GM12878 (cell line): Measurements from ENCODE around the gene GIGYF1. TPM values are rescaled to one million over a fixed set of nuclear protein-coding genes. Genes with fewer than 3 reads are reported as not detected.

Experiments used
- ATAC-seq: fragments of 200-7000 bp; cut with Tn5 transposase; 3 replicates; pipeline ENCODE4 v1.9.1; 2020; ENCODE audit warnings: mild to moderate bottlenecking, moderate library complexity
- BruUV-seq: library from RNA; stranded (reverse); fragments of 400-500 nt; replicated peaks from 2 replicates; lab custom pipeline; 2021; lab: Mats Ljungman, UMichigan
- CTCF ChIA-PET: fragments of 300-600 bp; sonication (Branson Sonifier 250); formaldehyde crosslinking; extraction: SDS; loops from one replicate; lab custom pipeline; 2021; ENCODE audit warnings: inconsistent platforms; lab: Yijun Ruan, JAX
- POLR2A ChIA-PET: fragments of 350-600 bp; formaldehyde crosslinking; extraction: SDS; loops from one replicate; lab custom pipeline; 2021; ENCODE audit warnings: inconsistent platforms; lab: Charles Lee
- RAD21 ChIA-PET: fragments of 300-600 bp; sonication (Branson Sonifier 250); formaldehyde crosslinking; loops from one replicate; lab custom pipeline; 2023; ENCODE audit warnings: antibody characterized with exemption; ENCODE audit not compliant: unreplicated experiment; lab: Charles Lee
- SMC1A ChIA-PET: fragments of 300-600 bp; sonication (Branson Sonifier 250); formaldehyde crosslinking; loops from one replicate; lab custom pipeline; 2023; ENCODE audit not compliant: unreplicated experiment, uncharacterized antibody; lab: Charles Lee
- DNase-seq: peaks from one replicate; pipeline ENCODE4 v3.0.0-alpha.2; 2011; ENCODE audit warnings: low read depth, low spot score
- FAIRE-seq: peaks from 3 replicates; lab custom pipeline; 2011; peaks lifted over from hg19 to GRCh38; lab: Jason Lieb, UNC
- H2AFZ ChIP-seq: 2 replicates; pipeline ENCODE4 v1.6.0; 2011; ENCODE audit warnings: low read depth, low read length, control low read depth; ENCODE audit not compliant: control insufficient read depth
- H3K27ac ChIP-seq: 2 replicates; pipeline ENCODE4 v1.5.1; 2011; ENCODE audit warnings: control low read depth; ENCODE audit not compliant: control insufficient read depth, insufficient read depth
- H3K27me3 ChIP-seq, 2 experiments: replicated peaks in 1 of 2; 2 replicates each; pipeline versions ENCODE4 v1.6.0 to v1.6.1; 2011; ENCODE audit warnings: low read length in 1 of 2; ENCODE audit not compliant: control insufficient read depth in 2 of 2, insufficient read depth in 2 of 2
- H3K36me3 ChIP-seq, 2 experiments: 2 replicates each; pipeline ENCODE4 v1.5.1; 2011; ENCODE audit warnings: low read length in 1 of 2; ENCODE audit not compliant: control insufficient read depth in 2 of 2, insufficient read depth in 2 of 2
- H3K4me1 ChIP-seq: 2 replicates; pipeline ENCODE4 v1.6.1; 2011; ENCODE audit warnings: mild to moderate bottlenecking, low read length, moderate library complexity, mixed read lengths; ENCODE audit not compliant: control insufficient read depth, insufficient read depth
- H3K4me2 ChIP-seq: 2 replicates; pipeline ENCODE4 v1.6.0; 2011; ENCODE audit warnings: control low read depth; ENCODE audit not compliant: control insufficient read depth, insufficient read depth
- H3K4me3 ChIP-seq: fragments of 200-600 bp; sonication (generic); 2 replicates; pipeline ENCODE4 v1.5.1; 2016
- H3K79me2 ChIP-seq: 2 replicates; pipeline ENCODE4 v1.6.0; 2011; ENCODE audit warnings: low read length; ENCODE audit not compliant: control insufficient read depth, insufficient read depth
- H3K9ac ChIP-seq: 2 replicates; pipeline ENCODE4 v1.8.0; 2011; ENCODE audit warnings: low read length, control low read depth, mixed read lengths; ENCODE audit not compliant: control insufficient read depth, insufficient read depth
- H3K9me3 ChIP-seq: replicated peaks from 3 replicates; pipeline ENCODE4 v1.5.1; 2011; ENCODE audit warnings: mild to moderate bottlenecking, low read length; ENCODE audit not compliant: control insufficient read depth, insufficient read depth
- H4K20me1 ChIP-seq: 2 replicates; pipeline ENCODE4 v1.6.0; 2011; ENCODE audit not compliant: control insufficient read depth, insufficient read depth
- BMI1 ChIP-seq: fragments of 450-650 bp; IDR thresholded peaks from 2 replicates; pipeline ENCODE4 v1.6.1; 2016; ENCODE audit warnings: mild to moderate bottlenecking, moderate library complexity, borderline replicate concordance
- CBX3 ChIP-seq: fragments of 200-600 bp; sonication (generic); IDR thresholded peaks from 2 replicates; pipeline ENCODE4 v1.6.1; 2016; ENCODE audit warnings: low read depth, borderline replicate concordance
- CREB1 ChIP-seq: IDR thresholded peaks from 2 replicates; pipeline ENCODE4 v1.6.1; 2012; ENCODE audit warnings: low read depth, mild to moderate bottlenecking, inconsistent platforms
- FOXM1 ChIP-seq: IDR thresholded peaks from 2 replicates; pipeline ENCODE4 v1.6.1; 2012; ENCODE audit warnings: low read depth, mild to moderate bottlenecking, inconsistent platforms, low read length, moderate library complexity
- GABPA ChIP-seq: IDR thresholded peaks from 2 replicates; pipeline ENCODE4 v1.6.1; 2014; ENCODE audit warnings: antibody characterized with exemption, low read depth, mild to moderate bottlenecking, inconsistent platforms
- GATAD2B ChIP-seq: fragments of 450-650 bp; conservative IDR thresholded peaks from 2 replicates; pipeline ENCODE4 v1.6.1; 2017; ENCODE audit warnings: low read depth, mild to moderate bottlenecking, moderate library complexity
- KDM1A ChIP-seq: fragments of 200-600 bp; sonication (generic); IDR thresholded peaks from 2 replicates; pipeline ENCODE4 v1.6.1; 2016; ENCODE audit warnings: borderline replicate concordance
- MTA2 ChIP-seq: fragments of 450-650 bp; IDR thresholded peaks from 2 replicates; pipeline ENCODE4 v1.6.1; 2016; ENCODE audit warnings: low read depth, mild to moderate bottlenecking, moderate library complexity
- MXI1 ChIP-seq: fragments of 150-350 bp; IDR thresholded peaks from 2 replicates; pipeline ENCODE4 v1.6.1; 2011; ENCODE audit warnings: low read depth, mild to moderate bottlenecking, inconsistent platforms, low read length, improper control_type of control experiment
- NFYB ChIP-seq: IDR thresholded peaks from 2 replicates; pipeline ENCODE4 v1.6.1; 2011; ENCODE audit warnings: low read depth, mild to moderate bottlenecking, low read length, improper control_type of control experiment, moderate library complexity; ENCODE audit not compliant: insufficient read depth
- PRDM15 ChIP-seq: fragments of 450-650 bp; formaldehyde crosslinking; IDR thresholded peaks from 2 replicates; pipeline ENCODE4 v1.4.0; 2020; ENCODE audit warnings: mild to moderate bottlenecking, moderate library complexity
- RCOR1 ChIP-seq: conservative IDR thresholded peaks from 2 replicates; pipeline ENCODE4 v1.6.1; 2012; ENCODE audit warnings: low read depth, low read length, improper control_type of control experiment
- TARDBP ChIP-seq: IDR thresholded peaks from 2 replicates; pipeline ENCODE4 v1.6.1; 2016; ENCODE audit warnings: borderline replicate concordance
- ZBED1 ChIP-seq: IDR thresholded peaks from 2 replicates; pipeline ENCODE4 v1.6.1; 2016; ENCODE audit warnings: borderline replicate concordance
- WGBS: methylation state at CpG from one replicate; pipeline ENCODE4 v1.1.6; 2016; ENCODE audit warnings: low lambda C conversion rate; ENCODE audit not compliant: insufficient replicate concordance, insufficient coverage; ENCODE audit errors: missing lambda C conversion rate; 5-methylcytosine and 5-hydroxymethylcytosine counted together
- in situ Hi-C: fragments of 300-500 bp; cut with MboI; formaldehyde crosslinking; loops from 9 replicates; pipeline ENCODE4 v1.14.3; 2018; ENCODE audit warnings: mixed read lengths
- intact Hi-C: fragments of 100-400 bp; cut with micrococcal nuclease; formaldehyde crosslinking; loops from one replicate; pipeline ENCODE4 v1.14.2; 2022; ENCODE audit not compliant: unreplicated experiment
- polyA plus RNA-seq, 11 experiments: library from polyadenylated mRNA; depleted of rRNA in 4 of 11; unstranded in 6 of 11; stranded (reverse) in 5 of 11; fragments of >200 nt; fragmentation: Nextera tagmentation in 4 of 11; fragmentation: Illumina TruSeq in 1 of 11; extraction: Ambion mirVana in 4 of 11; extraction: Trizol in 1 of 11; gene quantifications; 1 replicate in 1 of 11; 2 replicates in 10 of 11; pipeline versions ENCODE4 v1.2.1 to v1.2.3, GENCODE V29; 2011 to 2016; ENCODE audit warnings: inconsistent platforms in 2 of 11, missing spikeins in 2 of 11, low read depth in 1 of 11
- total RNA-seq, 4 experiments: library from RNA; depleted of rRNA in 3 of 4; stranded (reverse); fragments of >200 nt in 3 of 4; fragmentation: Illumina TruSeq in 1 of 4; extraction: Trizol in 1 of 4; gene quantifications; 2 replicates each; pipeline versions ENCODE4 v1.2.1 to v1.2.3, GENCODE V29; 2013 to 2021

Gene GIGYF1
- total and polyA plus RNA-seq, 10 of the 15 experiments (the other 5 are each of a cell fraction or from before 2014, with no cell fraction given): 0.31 to 47.2 (median 9.9) TPM

- SMC1A ChIA-PET: interaction anchor here (0.6 kb wide), 1 partner anchor 168 kb away, joined by 3 read pairs; no protein-coding TSS in a partner anchor
- DNase-seq (no peak), FAIRE-seq (no peak)
Measured at GRCh38 chr7:100731937-100732636, 38.0 kb upstream of the GIGYF1 start.

GRCh38 chr7:100730136-100730800 lies 36.2 kb upstream of the GIGYF1 start:
- ATAC-seq (no peak), DNase-seq (no peak), FAIRE-seq (no peak)
- no peaks in the 10 kb centered on the region for H3K9me3 ChIP-seq
- H3K4me1 ChIP-seq: no peaks in the 10 kb centered on the region; the same call in 1 of the 2 replicates
- ChIA-PET POLR2A (no interaction called here), CTCF (interaction anchor here (1.1 kb wide), 1 partner anchor 24 kb away, joined by 4 read pairs; the partner anchor contains the start of gene POP7), RAD21 (no interaction called here), SMC1A (no interaction called here)
- H2AFZ ChIP-seq: no peak overlapping the region
- H3K4me3 ChIP-seq: no peak overlapping the region
- no TSS peak for BruUV-seq
- H3K9ac ChIP-seq: no peak overlapping the region
- no peaks in the 10 kb centered on the region for H4K20me1 ChIP-seq
- 0% methylated on average over 3 of the region's 3 CpGs for WGBS
- no peaks in the 10 kb centered on the region for H3K79me2 ChIP-seq
- H3K27me3 ChIP-seq: peaks cover 0 to 2% of the 10 kb centered on the region in 2 experiments; a peak in 2 of 4 replicates
- H3K4me2 ChIP-seq: no peak overlapping the region
- intact Hi-C loops (no loop called here), in situ Hi-C loops (no loop called here)
- no peak overlapping the region for H3K27ac ChIP-seq
- no peaks in the 10 kb centered on the region for H3K36me3 ChIP-seq
- TF ChIP-seq ZBED1 (no peak), GABPA (no peak), RCOR1 (no peak), GATAD2B (no peak), CBX3 (no peak), PRDM15 (CRISPR knock-in tag) (no peak), FOXM1 (no peak)

More at GRCh38 chr7:100731937-100732636, 38.0 kb upstream of the GIGYF1 start:
- Histone ChIP-seq H3K4me1 (no peaks in the 10 kb centered on the region; the same call in 1 of the 2 replicates), H3K36me3 (no peaks in the 10 kb centered on the region), H3K9ac (no peak overlapping the region), H3K9me3 (no peaks in the 10 kb centered on the region), H3K4me3 (no peak overlapping the region), H3K27ac (no peak overlapping the region), H3K4me2 (no peak overlapping the region), H3K27me3 (peaks cover 1 to 2% of the 10 kb centered on the region in 2 experiments; a peak in 3 of 4 replicates), H4K20me1 (no peaks in the 10 kb centered on the region), H2AFZ (no peak overlapping the region), H3K79me2 (no peaks in the 10 kb centered on the region)
- intact Hi-C loops: no loop called here
- POLR2A ChIA-PET: no interaction called here
- TF ChIP-seq NFYB: no peak
- no peak for TF ChIP-seq BMI1
- TF ChIP-seq KDM1A: no peak
- TF ChIP-seq MTA2: no peak
- TF ChIP-seq CREB1: no peak
- no peak for TF ChIP-seq MXI1
- no peak for TF ChIP-seq TARDBP
- RAD21 ChIA-PET: no interaction called here
- 19% methylated on average over 11 of the region's 11 CpGs for WGBS
- no peak for ATAC-seq
- BruUV-seq: no TSS peak
- CTCF ChIA-PET: interaction anchor here (0.6 kb wide), 1 partner anchor 870 kb away, joined by 3 read pairs; no protein-coding TSS in a partner anchor
- in situ Hi-C loops: no loop called here
